NCI-H146 (cell line): ENCODE measurements around the gene SRGAP2C.
"Not testable (repeated sequence)": the region's sequence is repeated elsewhere in the genome, so short reads cannot be mapped to it uniquely, and the experiment has no call there.

Experiments used
- DNase-seq: peaks from one replicate; lab custom pipeline; 2025; lab: John Stamatoyannopoulos, UW

SRGAP2C gene

DNA sequence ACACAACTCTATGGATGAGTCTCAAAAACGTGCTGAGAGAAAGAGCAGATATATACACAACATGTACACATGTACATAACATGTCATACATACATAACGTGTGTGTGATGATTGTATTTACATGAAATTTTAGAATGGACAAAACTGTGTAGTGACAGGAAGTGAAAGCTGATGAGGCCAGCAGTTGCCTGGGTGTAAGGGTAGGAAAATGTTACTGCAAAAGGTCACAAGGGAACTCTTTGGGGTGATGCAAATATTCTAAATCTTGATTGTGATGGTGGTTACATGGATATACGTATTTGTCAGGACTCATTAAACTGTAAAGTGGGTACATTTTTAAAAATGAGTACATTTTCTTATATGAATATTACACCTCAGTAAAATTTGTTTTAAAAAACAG is 236.7 kb downstream of the SRGAP2C start:
- not testable (repeated sequence) for DNase-seq

DNA sequence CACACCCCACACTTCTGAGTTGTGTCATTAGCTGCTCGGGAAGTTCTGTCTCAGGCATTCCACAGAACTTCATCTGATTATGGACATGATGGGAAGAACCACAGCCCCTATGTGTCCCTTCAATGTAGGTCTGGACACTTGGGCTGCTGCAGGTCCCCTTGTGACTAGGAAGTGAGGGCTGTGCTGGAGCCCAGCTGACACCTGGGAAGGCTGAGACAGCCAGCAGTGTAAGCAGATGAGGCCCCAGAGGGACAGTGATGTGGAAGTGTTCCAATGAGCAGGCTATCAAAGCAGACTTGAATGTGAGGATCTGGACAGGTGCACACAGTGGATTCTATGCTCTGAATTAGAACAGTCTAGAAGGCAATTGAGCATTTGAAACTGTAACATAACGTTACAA is 239.2 kb downstream of the SRGAP2C start:
- DNase-seq: not testable (repeated sequence)

DNA sequence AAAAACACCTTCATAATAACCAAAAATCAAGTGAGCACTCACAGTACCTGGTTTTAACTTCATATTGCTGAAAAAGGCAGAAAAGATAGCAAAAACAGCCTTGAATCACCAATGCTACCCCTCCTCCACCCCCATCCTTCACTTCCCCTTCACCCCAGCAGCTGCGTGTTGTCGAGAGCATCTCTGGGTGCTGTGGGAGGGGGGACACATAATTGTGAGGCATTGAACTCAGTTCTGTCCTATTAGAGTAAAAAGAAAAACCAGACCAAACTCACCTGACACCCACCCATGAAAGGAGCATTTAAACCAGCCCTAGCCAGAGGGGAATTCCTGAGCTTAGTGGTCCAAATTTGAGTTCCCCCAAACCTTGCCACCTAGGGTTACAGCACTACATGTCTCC is 248.7 kb downstream of the SRGAP2C start:
- DNase-seq: not testable (repeated sequence)

DNA sequence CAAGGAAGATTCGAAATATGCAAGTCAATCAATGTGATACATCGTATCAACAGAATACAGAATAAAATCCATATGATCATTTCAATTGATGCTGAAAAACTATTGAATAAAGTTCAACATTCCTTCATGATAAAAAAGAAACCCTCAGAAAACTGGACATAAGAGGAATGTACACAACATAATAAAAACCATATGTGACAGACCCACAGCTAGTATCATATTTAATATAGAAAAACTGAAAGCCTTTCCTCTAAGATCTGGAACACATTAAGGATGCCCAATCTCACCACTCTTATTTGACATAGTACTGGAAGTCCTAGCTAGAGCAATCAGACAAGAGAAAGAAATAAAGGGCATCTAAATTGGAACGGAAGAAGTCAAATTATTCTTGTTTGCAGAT is 254.1 kb downstream of the SRGAP2C start:
- DNase-seq: not testable (repeated sequence)

DNA sequence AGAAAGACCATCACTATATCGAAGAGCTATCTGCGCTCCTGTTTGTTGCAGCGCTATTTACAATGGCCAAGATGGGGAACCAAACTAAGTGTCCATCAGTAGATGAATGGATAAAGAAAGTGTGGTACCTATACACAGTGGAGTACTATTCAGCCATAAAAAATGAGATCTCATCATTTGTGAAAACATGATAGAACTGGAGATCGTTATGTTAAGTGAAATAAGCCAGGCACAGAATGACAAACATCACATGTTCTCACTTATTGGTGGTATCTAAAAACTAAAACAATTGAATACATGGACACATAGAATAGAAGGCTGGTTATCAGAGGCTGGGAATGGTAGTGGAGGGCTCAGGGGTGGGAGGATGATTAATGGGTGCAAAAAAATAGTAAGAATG is 256.2 kb downstream of the SRGAP2C start:
- DNase-seq: no peak
